ENCODE data around the gene CC2D2B.

GRCh38 chr10:95963991-95964389 lies 56.2 kb downstream of the CC2D2B start:
- TF ChIP-seq, protein P1, sequence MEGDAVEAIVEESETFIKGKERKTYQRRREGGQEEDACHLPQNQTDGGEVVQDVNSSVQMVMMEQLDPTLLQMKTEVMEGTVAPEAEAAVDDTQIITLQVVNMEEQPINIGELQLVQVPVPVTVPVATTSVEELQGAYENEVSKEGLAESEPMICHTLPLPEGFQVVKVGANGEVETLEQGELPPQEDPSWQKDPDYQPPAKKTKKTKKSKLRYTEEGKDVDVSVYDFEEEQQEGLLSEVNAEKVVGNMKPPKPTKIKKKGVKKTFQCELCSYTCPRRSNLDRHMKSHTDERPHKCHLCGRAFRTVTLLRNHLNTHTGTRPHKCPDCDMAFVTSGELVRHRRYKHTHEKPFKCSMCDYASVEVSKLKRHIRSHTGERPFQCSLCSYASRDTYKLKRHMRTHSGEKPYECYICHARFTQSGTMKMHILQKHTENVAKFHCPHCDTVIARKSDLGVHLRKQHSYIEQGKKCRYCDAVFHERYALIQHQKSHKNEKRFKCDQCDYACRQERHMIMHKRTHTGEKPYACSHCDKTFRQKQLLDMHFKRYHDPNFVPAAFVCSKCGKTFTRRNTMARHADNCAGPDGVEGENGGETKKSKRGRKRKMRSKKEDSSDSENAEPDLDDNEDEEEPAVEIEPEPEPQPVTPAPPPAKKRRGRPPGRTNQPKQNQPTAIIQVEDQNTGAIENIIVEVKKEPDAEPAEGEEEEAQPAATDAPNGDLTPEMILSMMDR (IDR thresholded peaks at IDR 0.05): no peak
- no peak for TF ChIP-seq POLR2A (IDR thresholded peaks at IDR 0.05)
